Jurkat, Clone E6-1 (cell line): ENCODE data around the gene CANT1.

Experiments
- DNase-seq: peaks from one replicate; pipeline ENCODE4 v3.0.0-alpha.2; 2011; ENCODE audit warnings: low read depth, low spot score
- H3K4me3 ChIP-seq: 2 replicates; pipeline ENCODE4 v1.5.1; 2011; ENCODE audit warnings: mild to moderate bottlenecking, low read length, control low read depth, moderate library complexity

CANT1 gene

GRCh38 chr17:79000396-79001189 lies 9.0 kb downstream of the CANT1 start:
- no peak for DNase-seq
- H3K4me3 ChIP-seq = no peak overlapping the region

- no peak for DNase-seq
These were observed 9.6 kb downstream of the CANT1 start for GRCh38 chr17:78999947-79000395.

GRCh38 chr17:78999056-78999768 lies 10.4 kb downstream of the CANT1 start:
- H3K4me3 ChIP-seq = no peak overlapping the region
- DNase-seq = no peak

More at GRCh38 chr17:78999947-79000395, 9.6 kb downstream of the CANT1 start:
- no peak overlapping the region for H3K4me3 ChIP-seq

GRCh38 chr17:78998311-78999055 lies 11.1 kb downstream of the CANT1 start:
- H3K4me3 ChIP-seq = no peak overlapping the region
- DNase-seq = no peak

- DNase-seq = no peak
- H3K4me3 ChIP-seq = no peak overlapping the region
These were observed 11.7 kb downstream of the CANT1 start for GRCh38 chr17:78997881-78998280.

DNA sequence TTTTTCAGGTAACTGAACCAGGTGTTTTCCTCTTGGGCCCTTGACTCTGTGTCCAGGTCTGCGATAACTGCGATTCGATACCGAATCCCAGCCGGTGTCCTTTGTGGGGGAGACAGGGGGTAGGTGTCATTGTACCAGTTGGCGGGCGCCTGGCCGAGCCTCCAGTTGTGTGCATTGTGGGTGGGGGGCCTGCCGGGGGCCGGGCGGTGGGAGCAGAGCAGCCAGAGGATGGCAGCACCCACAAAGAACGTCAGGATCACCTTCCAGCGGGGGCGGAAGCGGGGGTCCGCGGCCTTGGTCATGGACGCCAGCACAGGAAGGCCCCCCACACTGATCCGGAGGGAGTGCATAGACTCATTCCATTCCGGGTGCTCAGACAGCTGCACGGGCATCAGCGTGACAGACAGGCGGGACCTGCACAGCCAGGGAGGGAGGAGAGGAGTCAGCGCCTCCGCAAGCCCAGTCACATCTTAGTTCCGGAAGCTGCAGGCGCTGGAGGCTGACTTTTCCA lies 12.3 kb downstream of the CANT1 start:
- DNase-seq = no peak
- H3K4me3 ChIP-seq = no peak overlapping the region

DNA sequence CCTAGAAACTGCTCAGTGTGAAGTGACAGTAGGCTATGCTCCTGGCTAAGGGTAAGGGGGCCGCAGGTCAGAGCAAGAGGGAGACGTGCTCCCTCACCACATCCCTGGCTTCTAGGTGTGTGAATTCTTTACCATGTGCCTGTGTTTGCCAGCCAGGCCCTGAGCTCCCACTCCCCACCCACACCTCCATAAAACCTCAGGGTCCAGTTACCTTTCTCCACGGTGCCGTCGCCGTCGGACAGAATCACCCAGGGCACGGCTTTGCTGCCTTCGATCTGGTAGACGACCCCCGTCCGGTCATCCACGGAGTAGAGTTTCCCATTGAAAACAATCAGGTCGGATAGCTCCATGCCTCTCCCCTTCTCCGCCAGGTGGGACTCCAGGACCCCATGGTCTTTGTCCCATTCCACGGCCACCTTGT lies 12.8 kb downstream of the CANT1 start:
- H3K4me3 ChIP-seq = no peak overlapping the region
- no peak for DNase-seq

DNA sequence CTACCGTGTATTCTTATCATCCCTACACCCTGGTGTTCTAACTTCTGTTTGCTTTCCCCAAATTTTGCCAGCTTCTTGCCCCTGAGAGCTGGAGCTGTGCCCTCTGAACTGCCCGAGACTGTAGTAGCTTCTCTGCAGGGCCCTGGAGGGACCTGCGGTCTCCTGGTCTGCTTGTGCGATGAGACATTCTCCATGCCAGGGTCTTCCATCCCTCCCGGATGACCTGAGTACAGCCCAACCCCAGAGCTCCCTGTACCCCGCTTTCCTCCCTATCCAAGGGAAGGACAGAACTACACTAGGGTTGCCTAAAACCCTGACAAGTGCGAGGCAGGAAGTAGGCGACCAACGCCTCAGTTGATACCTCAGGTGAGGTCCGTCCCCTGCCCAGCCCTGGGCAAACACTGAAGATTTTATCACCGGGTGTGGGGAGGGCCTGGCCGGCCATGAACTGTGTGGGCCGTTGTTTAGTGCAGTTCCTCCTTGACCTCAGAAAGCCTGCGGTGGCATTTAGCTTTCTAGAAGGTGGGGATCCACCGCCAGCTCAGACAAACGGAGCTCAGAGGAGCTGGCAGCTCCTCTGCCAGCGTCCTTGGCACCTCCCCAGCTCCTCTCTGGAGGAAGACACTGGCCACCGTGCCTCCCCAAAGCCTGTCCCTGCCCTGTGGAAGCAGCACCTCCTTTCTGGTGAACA lies 13.7 kb downstream of the CANT1 start:
- DNase-seq = no peak
- no peak overlapping the region for H3K4me3 ChIP-seq

DNA sequence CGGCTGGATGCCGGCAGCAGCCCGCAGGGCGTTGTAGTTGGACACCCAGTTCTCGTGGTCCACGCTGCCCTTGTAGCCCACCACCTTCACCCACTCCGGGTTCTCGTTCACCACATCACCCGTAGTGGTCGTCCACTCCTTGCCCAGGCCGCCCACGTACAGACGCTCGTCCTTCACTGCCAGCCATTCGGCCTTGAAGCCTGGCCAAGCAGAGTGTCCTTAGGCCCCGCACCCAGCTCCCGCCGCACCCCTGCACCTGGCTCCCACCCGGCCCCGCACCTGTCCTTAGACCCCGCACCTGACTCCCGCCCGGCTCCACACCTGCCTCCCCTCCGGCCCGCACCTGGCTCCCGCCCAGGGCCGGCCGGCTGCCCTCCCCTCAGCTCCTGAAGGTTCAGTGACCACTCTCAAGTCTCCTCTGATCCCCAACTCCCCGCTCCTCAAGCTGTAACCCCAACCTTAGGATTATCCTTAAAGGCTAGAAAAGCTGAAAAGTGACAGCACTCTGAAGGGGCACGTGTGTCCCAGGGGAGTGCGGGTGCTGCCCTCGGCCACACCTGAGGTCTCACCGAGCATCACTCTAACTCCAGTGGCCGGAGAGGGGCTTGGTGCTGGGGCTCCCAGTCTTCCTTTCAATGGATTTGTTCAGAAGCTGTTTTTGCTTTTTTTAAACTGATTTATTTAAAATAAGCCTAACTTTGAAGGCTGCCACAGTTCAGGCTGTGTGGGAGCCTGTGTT lies 14.4 kb downstream of the CANT1 start:
- no peak overlapping the region for H3K4me3 ChIP-seq
- no peak for DNase-seq

GRCh38 chr17:78993981-78994671 lies 15.4 kb downstream of the CANT1 start:
- DNase-seq = no peak
- H3K4me3 ChIP-seq = no peak overlapping the region

GRCh38 chr17:78993241-78993956 lies 16.2 kb downstream of the CANT1 start:
- DNase-seq = no peak
- no peak overlapping the region for H3K4me3 ChIP-seq

DNA sequence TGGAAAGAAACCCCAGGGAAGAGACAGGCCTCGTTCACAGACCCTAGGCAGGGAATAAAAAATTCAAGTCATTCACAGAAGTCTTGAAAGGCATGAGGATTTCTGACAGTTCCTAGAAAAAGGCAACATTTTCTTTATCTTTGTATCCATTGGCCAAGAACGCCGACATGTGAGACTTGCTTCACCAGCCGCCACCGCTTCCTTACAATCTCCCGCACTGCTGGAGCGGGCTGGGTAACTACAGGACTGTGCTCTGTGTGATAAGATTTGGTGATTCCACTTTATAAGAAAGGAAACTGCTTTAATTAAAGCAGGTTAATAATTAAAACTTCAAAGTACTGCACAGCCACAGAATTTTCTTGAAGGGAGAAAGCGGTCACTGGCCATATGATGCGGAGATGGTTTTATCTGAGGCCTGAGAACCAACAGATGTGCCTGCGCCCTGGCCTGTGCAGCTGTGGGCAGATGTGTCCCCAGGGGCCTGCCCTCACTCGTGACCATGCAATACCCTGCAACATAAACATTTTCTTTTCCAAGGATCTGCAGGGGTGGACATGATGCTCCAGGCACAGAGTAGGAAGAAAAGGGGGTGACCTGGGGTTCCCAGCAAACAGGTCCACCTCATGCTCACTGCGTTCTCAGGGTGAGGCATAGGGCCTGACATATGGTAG lies 16.9 kb downstream of the CANT1 start:
- no peak for DNase-seq
- no peak overlapping the region for H3K4me3 ChIP-seq

- DNase-seq = no peak
- H3K4me3 ChIP-seq = no peak overlapping the region
These were observed 17.5 kb downstream of the CANT1 start for GRCh38 chr17:78991906-78992532.

DNA sequence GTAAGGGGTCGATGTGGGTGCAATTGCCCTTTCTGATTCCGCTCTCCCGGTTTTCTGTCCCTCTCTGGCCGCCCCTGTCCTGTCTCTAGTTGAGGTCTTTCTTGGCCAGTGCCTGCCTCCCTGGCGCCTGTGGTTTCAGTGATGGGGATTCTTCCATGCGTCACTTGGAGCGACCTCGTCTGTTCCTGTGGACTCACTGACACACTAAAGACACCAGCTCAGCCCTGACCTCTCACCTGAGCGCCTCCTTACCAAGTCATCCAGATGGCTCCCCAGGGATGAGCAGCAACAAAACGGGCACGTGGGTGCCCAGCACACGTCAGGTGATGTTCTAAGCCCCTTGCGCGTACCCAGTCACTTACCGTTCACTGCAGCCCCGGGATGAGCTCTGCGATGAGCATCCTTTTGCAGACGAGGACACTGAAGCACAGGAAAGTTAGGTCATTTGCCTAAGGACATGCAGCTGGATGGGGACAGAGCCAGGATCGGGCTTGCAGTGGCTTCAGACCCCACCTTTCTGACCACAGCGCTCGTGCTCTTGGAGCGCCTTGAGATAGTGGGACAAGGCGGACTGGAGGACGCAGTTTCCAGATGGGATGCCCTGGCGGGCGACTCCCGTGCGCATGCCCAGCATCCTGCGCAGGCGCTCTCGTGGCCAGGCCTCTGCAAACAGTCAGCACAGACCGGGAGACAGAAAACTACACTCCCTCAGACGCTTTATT lies 18.4 kb downstream of the CANT1 start:
- DNase-seq = no peak
- H3K4me3 ChIP-seq = no peak overlapping the region

DNA sequence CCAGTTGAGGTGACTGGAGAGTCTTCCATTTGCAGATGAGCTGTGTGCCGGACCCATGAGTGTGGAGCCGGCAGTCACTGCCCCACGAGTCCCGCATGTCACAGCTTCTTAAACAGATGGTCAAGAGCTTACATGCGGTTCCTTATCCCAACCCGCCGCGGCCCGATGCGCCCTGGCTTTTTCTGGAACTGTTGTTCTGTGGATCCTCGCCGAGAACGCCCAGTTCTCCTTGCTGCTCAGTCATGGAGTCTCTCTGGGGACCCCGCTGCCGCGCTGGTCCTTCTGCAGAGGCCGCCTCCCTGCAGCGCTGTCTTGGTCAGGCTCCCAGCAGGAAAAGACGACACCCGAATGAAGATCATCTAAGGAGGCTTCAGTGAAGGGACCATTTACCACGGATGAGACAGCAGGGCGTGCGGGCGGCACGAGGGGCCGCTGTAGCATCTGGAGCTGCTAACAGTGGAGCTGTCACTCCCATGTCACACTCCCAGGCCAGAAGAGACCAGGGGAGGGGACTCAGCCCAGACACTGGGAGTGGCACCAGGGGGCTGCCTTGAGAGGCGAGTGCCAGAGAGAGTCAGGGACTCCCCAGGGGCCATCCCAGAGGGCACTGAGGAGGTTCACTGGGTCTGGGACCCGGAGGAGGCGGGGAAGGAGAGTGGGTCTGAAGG lies 19.1 kb downstream of the CANT1 start:
- H3K4me3 ChIP-seq = no peak overlapping the region
- DNase-seq = no peak
